WTC11 (cell line): ENCODE results near the gene ZNF620. TPM values are rescaled to one million over a fixed set of nuclear protein-coding genes. Genes with fewer than 3 reads are reported as not detected.

Experiments
- ATF2 ChIP-seq: sonication (generic); formaldehyde crosslinking; IDR thresholded peaks from 2 replicates; pipeline ENCODE4 v1.8.1; 2022; ENCODE audit warnings: low read depth, missing genetic modification reagents, borderline replicate concordance
- CBFB ChIP-seq: sonication (generic); formaldehyde crosslinking; IDR thresholded peaks from 2 replicates; pipeline ENCODE4 v1.8.1; 2022; ENCODE audit warnings: mild to moderate bottlenecking, low read depth, missing genetic modification reagents
- CREM ChIP-seq: sonication (generic); formaldehyde crosslinking; IDR thresholded peaks from 2 replicates; pipeline ENCODE4 v1.8.1; 2022; ENCODE audit warnings: mild to moderate bottlenecking, missing genetic modification reagents, moderate library complexity
- E2F4 ChIP-seq: sonication (generic); formaldehyde crosslinking; IDR thresholded peaks from 2 replicates; pipeline ENCODE4 v1.8.1; 2022; ENCODE audit warnings: low read depth, mild to moderate bottlenecking, moderate library complexity, missing genetic modification reagents, borderline replicate concordance
- ETV6 ChIP-seq: sonication (generic); formaldehyde crosslinking; IDR thresholded peaks from 2 replicates; pipeline ENCODE4 v1.8.1; 2022; ENCODE audit warnings: mild to moderate bottlenecking, missing genetic modification reagents
- FOXK1 ChIP-seq: sonication (generic); formaldehyde crosslinking; IDR thresholded peaks from 2 replicates; pipeline ENCODE4 v1.8.0; 2022; ENCODE audit warnings: mild to moderate bottlenecking, moderate library complexity, missing genetic modification reagents
- FOXP1 ChIP-seq: sonication (generic); formaldehyde crosslinking; IDR thresholded peaks from 2 replicates; pipeline ENCODE4 v1.8.0; 2022; ENCODE audit warnings: missing genetic modification reagents, mild to moderate bottlenecking, moderate library complexity, borderline replicate concordance
- GABPB1 ChIP-seq: sonication (generic); formaldehyde crosslinking; IDR thresholded peaks from 2 replicates; pipeline ENCODE4 v1.8.1; 2023; ENCODE audit warnings: mild to moderate bottlenecking, missing genetic modification reagents
- IRF2 ChIP-seq: sonication (generic); formaldehyde crosslinking; IDR thresholded peaks from 2 replicates; pipeline ENCODE4 v1.8.0; 2022; ENCODE audit warnings: low read depth, missing genetic modification reagents, borderline replicate concordance
- KAT7 ChIP-seq: sonication (generic); formaldehyde crosslinking; IDR thresholded peaks from 2 replicates; pipeline ENCODE4 v1.8.1; 2023; ENCODE audit warnings: missing genetic modification reagents, mild to moderate bottlenecking, borderline replicate concordance
- MYBL2 ChIP-seq: sonication (generic); formaldehyde crosslinking; IDR thresholded peaks from 2 replicates; pipeline ENCODE4 v1.8.1; 2023; ENCODE audit warnings: mild to moderate bottlenecking, moderate library complexity, missing genetic modification reagents
- NFE2L1 ChIP-seq: sonication (generic); formaldehyde crosslinking; IDR thresholded peaks from 2 replicates; pipeline ENCODE4 v1.8.1; 2023; ENCODE audit warnings: missing genetic modification reagents
- OVOL2 ChIP-seq: fragments of 250-450 bp; sonication (Bioruptor Pico); IDR thresholded peaks from 2 replicates; pipeline ENCODE4 v1.9.0; 2021; ENCODE audit warnings: mild to moderate bottlenecking, borderline replicate concordance
- PRDM15 ChIP-seq: sonication (generic); formaldehyde crosslinking; IDR thresholded peaks from 2 replicates; pipeline ENCODE4 v1.8.0; 2022; ENCODE audit warnings: missing genetic modification reagents
- SMAD3 ChIP-seq: sonication (generic); formaldehyde crosslinking; IDR thresholded peaks from 2 replicates; pipeline ENCODE4 v1.8.0; 2022; ENCODE audit warnings: missing genetic modification reagents, mild to moderate bottlenecking, borderline replicate concordance
- SP1 ChIP-seq: sonication (generic); formaldehyde crosslinking; conservative IDR thresholded peaks from 2 replicates; pipeline ENCODE4 v1.8.1; 2022; ENCODE audit warnings: missing genetic modification reagents
- STAT6 ChIP-seq: sonication (generic); formaldehyde crosslinking; conservative IDR thresholded peaks from 2 replicates; pipeline ENCODE4 v1.8.1; 2023; ENCODE audit warnings: mild to moderate bottlenecking, low read depth, missing genetic modification reagents, moderate library complexity
- ZNF416 ChIP-seq: fragments of 250-450 bp; sonication (Bioruptor Pico); IDR thresholded peaks from 2 replicates; pipeline ENCODE4 v1.9.0; 2021; ENCODE audit warnings: mild to moderate bottlenecking, inconsistent platforms
- ZNF423 ChIP-seq: fragments of 250-450 bp; sonication (Bioruptor Pico); IDR thresholded peaks from 2 replicates; pipeline ENCODE4 v2.1.2; 2022; ENCODE audit warnings: mild to moderate bottlenecking, moderate library complexity
- total RNA-seq: library from RNA; stranded (reverse); gene quantifications from 3 replicates; pipeline ENCODE4 v1.2.3, GENCODE V29; 2021
- TF ChIP-seq, protein P1 (sequence below): sonication (generic); formaldehyde crosslinking; IDR thresholded peaks from 2 replicates; pipeline ENCODE4 v1.8.1; 2022; ENCODE audit warnings: mild to moderate bottlenecking, moderate library complexity, missing genetic modification reagents
- TF ChIP-seq, protein P2 (sequence below): sonication (generic); formaldehyde crosslinking; IDR thresholded peaks from 2 replicates; pipeline ENCODE4 v1.8.1; 2023; ENCODE audit warnings: mild to moderate bottlenecking, missing genetic modification reagents
- TF ChIP-seq, protein P3 (sequence below): sonication (generic); formaldehyde crosslinking; IDR thresholded peaks from 2 replicates; pipeline ENCODE4 v1.8.0; 2023; ENCODE audit warnings: missing genetic modification reagents
- TF ChIP-seq, protein P4 (sequence below): sonication (generic); formaldehyde crosslinking; IDR thresholded peaks from 2 replicates; pipeline ENCODE4 v1.8.0; 2022; ENCODE audit warnings: mild to moderate bottlenecking, missing genetic modification reagents
- TF ChIP-seq, protein P5 (sequence below): sonication (generic); formaldehyde crosslinking; IDR thresholded peaks from 2 replicates; pipeline ENCODE4 v1.8.0; 2022; ENCODE audit warnings: mild to moderate bottlenecking, missing genetic modification reagents

ZNF620 gene
- total RNA-seq, 1 experiment from 2014 or later, result 15.6 TPM

DNA sequence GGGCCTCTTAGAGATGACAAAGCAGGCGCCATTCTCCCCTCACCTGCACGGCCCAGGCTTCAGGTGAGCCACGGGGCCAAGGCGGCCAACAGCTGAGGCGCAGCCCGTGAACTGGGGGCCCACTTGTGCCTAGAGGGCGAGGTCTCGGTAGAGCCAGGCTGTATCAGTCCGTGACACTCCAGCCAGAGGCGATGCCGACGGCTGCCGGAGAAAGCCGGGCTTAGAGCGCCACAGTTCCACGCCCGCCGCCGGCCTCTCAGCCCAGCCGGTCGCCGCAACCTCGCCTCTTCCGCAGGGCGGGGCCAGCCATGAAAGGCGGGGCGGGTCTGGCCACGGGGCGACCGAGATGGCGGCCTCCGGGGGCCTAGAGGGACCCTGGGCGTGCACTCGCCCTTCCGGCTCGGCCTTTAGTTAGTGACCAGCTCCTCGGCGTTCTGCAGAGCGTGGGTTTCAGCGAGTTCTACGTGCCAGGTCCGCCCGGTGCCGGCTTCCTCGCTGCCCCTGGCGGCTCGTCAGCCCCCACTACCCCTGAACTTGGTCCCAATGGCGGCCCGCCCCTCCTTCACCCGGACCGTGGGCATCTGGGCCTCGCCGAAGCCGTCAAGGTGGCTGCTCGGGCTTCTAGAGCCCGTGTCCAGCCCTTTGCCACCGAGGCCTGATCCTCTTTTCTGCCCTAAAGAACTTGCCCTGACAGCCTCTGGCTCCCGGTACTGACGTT, 18.9 kb downstream of the ZNF620 start, which contains the start of gene ZNF621 (continued):
- TF ChIP-seq, protein P1, sequence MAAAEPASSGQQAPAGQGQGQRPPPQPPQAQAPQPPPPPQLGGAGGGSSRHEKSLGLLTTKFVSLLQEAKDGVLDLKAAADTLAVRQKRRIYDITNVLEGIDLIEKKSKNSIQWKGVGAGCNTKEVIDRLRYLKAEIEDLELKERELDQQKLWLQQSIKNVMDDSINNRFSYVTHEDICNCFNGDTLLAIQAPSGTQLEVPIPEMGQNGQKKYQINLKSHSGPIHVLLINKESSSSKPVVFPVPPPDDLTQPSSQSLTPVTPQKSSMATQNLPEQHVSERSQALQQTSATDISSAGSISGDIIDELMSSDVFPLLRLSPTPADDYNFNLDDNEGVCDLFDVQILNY, result peak; percentile 74
- peak; percentile 68; the same call in 1 of the 2 replicates for TF ChIP-seq GABPB1
- TF ChIP-seq FOXP1 (CRISPR knock-in tag), result peak; percentile 97
- no peak for TF ChIP-seq STAT6 (CRISPR knock-in tag)
- peak; percentile 73; the same call in 1 of the 2 replicates for TF ChIP-seq MYBL2 (CRISPR knock-in tag)
- peak; percentile 69; the same call in 1 of the 2 replicates for TF ChIP-seq NFE2L1
- peak; percentile 67; the same call in 1 of the 2 replicates for TF ChIP-seq CREM (CRISPR knock-in tag)
- no peak for TF ChIP-seq IRF2
- TF ChIP-seq SMAD3 (CRISPR knock-in tag), result peak; percentile 87
- peak; percentile 60; the same call in 1 of the 2 replicates for TF ChIP-seq FOXK1 (CRISPR knock-in tag)
- 0 out of 2 replicates have a peak, but pooled peaks have one; percentile 41 for TF ChIP-seq E2F4 (CRISPR knock-in tag)
- peak; percentile 82 for TF ChIP-seq SP1 (CRISPR knock-in tag)
- TF ChIP-seq ZNF416 (CRISPR knock-in tag), result 0 out of 2 replicates have a peak, but pooled peaks have one; percentile 50
- 0 out of 2 replicates have a peak, but pooled peaks have one; percentile 52 for TF ChIP-seq CBFB (CRISPR knock-in tag)
- no peak for TF ChIP-seq PRDM15 (CRISPR knock-in tag)
- peak; percentile 88 for TF ChIP-seq ETV6 (CRISPR knock-in tag)
- TF ChIP-seq, protein P2, sequence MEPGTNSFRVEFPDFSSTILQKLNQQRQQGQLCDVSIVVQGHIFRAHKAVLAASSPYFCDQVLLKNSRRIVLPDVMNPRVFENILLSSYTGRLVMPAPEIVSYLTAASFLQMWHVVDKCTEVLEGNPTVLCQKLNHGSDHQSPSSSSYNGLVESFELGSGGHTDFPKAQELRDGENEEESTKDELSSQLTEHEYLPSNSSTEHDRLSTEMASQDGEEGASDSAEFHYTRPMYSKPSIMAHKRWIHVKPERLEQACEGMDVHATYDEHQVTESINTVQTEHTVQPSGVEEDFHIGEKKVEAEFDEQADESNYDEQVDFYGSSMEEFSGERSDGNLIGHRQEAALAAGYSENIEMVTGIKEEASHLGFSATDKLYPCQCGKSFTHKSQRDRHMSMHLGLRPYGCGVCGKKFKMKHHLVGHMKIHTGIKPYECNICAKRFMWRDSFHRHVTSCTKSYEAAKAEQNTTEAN (CRISPR knock-in tag), result peak; percentile 74; the same call in 1 of the 2 replicates
- peak; percentile 84; the same call in 1 of the 2 replicates for TF ChIP-seq KAT7
- TF ChIP-seq, protein P3, sequence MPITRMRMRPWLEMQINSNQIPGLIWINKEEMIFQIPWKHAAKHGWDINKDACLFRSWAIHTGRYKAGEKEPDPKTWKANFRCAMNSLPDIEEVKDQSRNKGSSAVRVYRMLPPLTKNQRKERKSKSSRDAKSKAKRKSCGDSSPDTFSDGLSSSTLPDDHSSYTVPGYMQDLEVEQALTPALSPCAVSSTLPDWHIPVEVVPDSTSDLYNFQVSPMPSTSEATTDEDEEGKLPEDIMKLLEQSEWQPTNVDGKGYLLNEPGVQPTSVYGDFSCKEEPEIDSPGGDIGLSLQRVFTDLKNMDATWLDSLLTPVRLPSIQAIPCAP (CRISPR knock-in tag), result peak; percentile 36; the same call in 1 of the 2 replicates
- TF ChIP-seq ZNF423 (CRISPR knock-in tag), result no peak
- TF ChIP-seq ATF2, result no peak
- TF ChIP-seq, protein P4, sequence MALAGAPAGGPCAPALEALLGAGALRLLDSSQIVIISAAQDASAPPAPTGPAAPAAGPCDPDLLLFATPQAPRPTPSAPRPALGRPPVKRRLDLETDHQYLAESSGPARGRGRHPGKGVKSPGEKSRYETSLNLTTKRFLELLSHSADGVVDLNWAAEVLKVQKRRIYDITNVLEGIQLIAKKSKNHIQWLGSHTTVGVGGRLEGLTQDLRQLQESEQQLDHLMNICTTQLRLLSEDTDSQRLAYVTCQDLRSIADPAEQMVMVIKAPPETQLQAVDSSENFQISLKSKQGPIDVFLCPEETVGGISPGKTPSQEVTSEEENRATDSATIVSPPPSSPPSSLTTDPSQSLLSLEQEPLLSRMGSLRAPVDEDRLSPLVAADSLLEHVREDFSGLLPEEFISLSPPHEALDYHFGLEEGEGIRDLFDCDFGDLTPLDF (CRISPR knock-in tag), result 0 out of 2 replicates have a peak, but pooled peaks have one; percentile 16
- TF ChIP-seq, protein P5, sequence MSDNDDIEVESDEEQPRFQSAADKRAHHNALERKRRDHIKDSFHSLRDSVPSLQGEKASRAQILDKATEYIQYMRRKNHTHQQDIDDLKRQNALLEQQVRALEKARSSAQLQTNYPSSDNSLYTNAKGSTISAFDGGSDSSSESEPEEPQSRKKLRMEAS (CRISPR knock-in tag), result peak; percentile 93
- no peak for TF ChIP-seq OVOL2 (CRISPR knock-in tag)
